ENCODE measurements around the gene ZMIZ1.

GRCh38 chr10:79103585-79103984, 34.8 kb downstream of the ZMIZ1 start:
- TF ChIP-seq CTCF (IDR thresholded peaks at IDR 0.05; ENCODE audit: low read depth, low read length) (no peak), MYC (IDR thresholded peaks at IDR 0.05; ENCODE audit: low read depth, low read length) (no peak)

Data from NB4 (cell line).